Stimulated activated naive CD8-positive, alpha-beta T cell treated with anti-CD3 and anti-CD28 coated beads, Interleukin-15, amount 100 ng/mL, for 72 hours (primary cell): Measurements from ENCODE around the gene HTRA2.
"Not testable (repeated sequence)": the region's sequence is repeated elsewhere in the genome, so short reads cannot be mapped to it uniquely, and the experiment has no call there.

Experiments
- ATAC-seq: fragments of 150-1000 bp; cut with Tn5 transposase; 2 replicates; pipeline ENCODE4 v1.10.0; 2021; ENCODE audit warnings: mild to moderate bottlenecking, moderate library complexity
- DNase-seq, 2 donors: peaks; one replicate each; pipeline ENCODE4 v3.0.0; 2021 to 2022
- H3K27ac Mint-ChIP-seq, 2 donors: one replicate each; pipeline ENCODE4 v1.8.0; 2022; ENCODE audit warnings: mild to moderate bottlenecking in 2 of 2, mixed read lengths in 2 of 2, moderate library complexity in 2 of 2
- H3K27me3 Mint-ChIP-seq: one replicate; pipeline ENCODE4 v1.8.0; 2022; ENCODE audit warnings: mixed read lengths
- H3K4me1 Mint-ChIP-seq: one replicate; pipeline ENCODE4 v1.8.0; 2022; ENCODE audit warnings: mild to moderate bottlenecking, mixed read lengths
- H3K4me3 Mint-ChIP-seq, 2 donors: one replicate each; pipeline ENCODE4 v1.8.0; 2022; ENCODE audit warnings: mild to moderate bottlenecking in 2 of 2, mixed read lengths in 2 of 2, moderate library complexity in 1 of 2
- H3K9me3 Mint-ChIP-seq, 2 donors: one replicate each; pipeline ENCODE4 v1.8.0; 2022; ENCODE audit warnings: mixed read lengths in 2 of 2

Gene HTRA2

GRCh38 chr2:74529357-74530238 is at the start of gene HTRA2, which contains the start of gene AUP1:
Gene HTRA2, plus strand, starts transcription at chr2:74529933. Its CDS starts 74 bp downstream, at chr2:74530007.
Gene AUP1, minus strand, starts transcription at chr2:74529706. Its CDS starts 77 bp downstream, at chr2:74529629.
- DNase-seq = peak; percentile 87 to 93
- no peaks in the 10 kb centered on the region for H3K27me3 Mint-ChIP-seq
- ATAC-seq = peak; percentile 83
- peak within 1 kb of the TSS; percentile 84 to 99 for H3K4me3 Mint-ChIP-seq
- H3K4me1 Mint-ChIP-seq = peaks cover 53% of the 10 kb centered on the region
- peaks cover 0 to 7% of the 10 kb centered on the region in 2 donors for H3K9me3 Mint-ChIP-seq
- peak within 1 kb of the TSS; percentile 92 to 99 for H3K27ac Mint-ChIP-seq

GRCh38 chr2:74481431-74481830 is 48.3 kb upstream of the HTRA2 start:
- no peak overlapping the region for H3K27ac Mint-ChIP-seq
- DNase-seq (no peak), ATAC-seq (no peak)
- peak overlapping the region; percentile 94 to 98 for H3K4me3 Mint-ChIP-seq
- H3K27me3 Mint-ChIP-seq = no peaks in the 10 kb centered on the region
- H3K4me1 Mint-ChIP-seq = peaks cover 49% of the 10 kb centered on the region
- no peaks in the 10 kb centered on the region for H3K9me3 Mint-ChIP-seq

- H3K4me1 Mint-ChIP-seq = peaks cover 54% of the 10 kb centered on the region
- ATAC-seq (peak; percentile 67), DNase-seq (peak; percentile 70)
- no peaks in the 10 kb centered on the region for H3K27me3 Mint-ChIP-seq
- H3K27ac Mint-ChIP-seq = peak overlapping the region; percentile 99
- no peaks in the 10 kb centered on the region for H3K9me3 Mint-ChIP-seq
- peak overlapping the region; percentile 94 to 98 for H3K4me3 Mint-ChIP-seq
These were observed 47.6 kb upstream of the HTRA2 start for GRCh38 chr2:74481961-74482800.

GRCh38 chr2:74482801-74483674 is 46.7 kb upstream of the HTRA2 start, which contains the start of the genes CCDC142 and TTC31:
Gene CCDC142, minus strand, starts transcription at chr2:74482998. Its CDS starts 161 bp downstream, at chr2:74482837.
Gene TTC31, plus strand, starts transcription at chr2:74483081. Its CDS starts 15 bp downstream, at chr2:74483096.
- ATAC-seq = peak; percentile 95
- Mint-ChIP-seq H3K4me3 (peak within 1 kb of the TSS; percentile 94 to 98), H3K4me1 (peaks cover 48% of the 10 kb centered on the region), H3K27me3 (no peaks in the 10 kb centered on the region), H3K9me3 (no peaks in the 10 kb centered on the region), H3K27ac (peak within 1 kb of the TSS; percentile 99)
- DNase-seq = peak; percentile 90 to 94

GRCh38 chr2:74483675-74484164 is 46.0 kb upstream of the HTRA2 start:
- H3K4me3 Mint-ChIP-seq = peak overlapping the region; percentile 94 to 98
- DNase-seq, H3K9me3 Mint-ChIP-seq, ATAC-seq, H3K27me3 Mint-ChIP-seq: not testable (repeated sequence)
- H3K4me1 Mint-ChIP-seq = peaks cover 48% of the 10 kb centered on the region
- H3K27ac Mint-ChIP-seq = peak overlapping the region; percentile 99

GRCh38 chr2:74486141-74486540 is 43.6 kb upstream of the HTRA2 start:
- H3K27ac Mint-ChIP-seq = peak overlapping the region in 1 of 2 donors; percentile 43
- H3K4me1 Mint-ChIP-seq = peaks cover 30% of the 10 kb centered on the region
- no peaks in the 10 kb centered on the region for H3K9me3 Mint-ChIP-seq
- no peak overlapping the region for H3K4me3 Mint-ChIP-seq
- H3K27me3 Mint-ChIP-seq = no peaks in the 10 kb centered on the region
- ATAC-seq (no peak), DNase-seq (no peak)

- DNase-seq (no peak), ATAC-seq (no peak)
- Mint-ChIP-seq H3K27me3 (no peaks in the 10 kb centered on the region), H3K9me3 (no peaks in the 10 kb centered on the region), H3K4me3 (no peak overlapping the region), H3K4me1 (peaks cover 11% of the 10 kb centered on the region), H3K27ac (peak overlapping the region in 1 of 2 donors; percentile 1)
These were observed 40.9 kb upstream of the HTRA2 start for GRCh38 chr2:74488643-74489481.

- DNase-seq (no peak), ATAC-seq (peak; percentile 26)
- Mint-ChIP-seq H3K27me3 (no peaks in the 10 kb centered on the region), H3K9me3 (no peaks in the 10 kb centered on the region), H3K4me1 (peaks cover 6% of the 10 kb centered on the region), H3K4me3 (no peak overlapping the region), H3K27ac (no peak overlapping the region)
These were observed 39.8 kb upstream of the HTRA2 start for GRCh38 chr2:74489906-74490305.

GRCh38 chr2:74491648-74492544 is 37.8 kb upstream of the HTRA2 start:
- ATAC-seq (no peak), DNase-seq (no peak)
- Mint-ChIP-seq H3K4me3 (no peak overlapping the region), H3K27me3 (no peaks in the 10 kb centered on the region), H3K27ac (no peak overlapping the region), H3K4me1 (peaks cover 2% of the 10 kb centered on the region), H3K9me3 (no peaks in the 10 kb centered on the region)

GRCh38 chr2:74493546-74493945 is 36.2 kb upstream of the HTRA2 start:
- DNase-seq (no peak), ATAC-seq (no peak)
- peaks cover 13% of the 10 kb centered on the region for H3K4me1 Mint-ChIP-seq
- H3K27ac Mint-ChIP-seq = no peak overlapping the region
- H3K27me3 Mint-ChIP-seq = peaks cover 12% of the 10 kb centered on the region
- no peak overlapping the region for H3K4me3 Mint-ChIP-seq
- H3K9me3 Mint-ChIP-seq = no peaks in the 10 kb centered on the region

- ATAC-seq (no peak), DNase-seq (no peak)
- peaks cover 31% of the 10 kb centered on the region for H3K27me3 Mint-ChIP-seq
- peaks cover 29% of the 10 kb centered on the region for H3K4me1 Mint-ChIP-seq
- H3K4me3 Mint-ChIP-seq = no peak overlapping the region
- H3K9me3 Mint-ChIP-seq = no peaks in the 10 kb centered on the region
- no peak overlapping the region for H3K27ac Mint-ChIP-seq
These were observed 34.3 kb upstream of the HTRA2 start for GRCh38 chr2:74495440-74495839.

GRCh38 chr2:74496997-74497776 is 32.5 kb upstream of the HTRA2 start:
- Mint-ChIP-seq H3K9me3 (no peaks in the 10 kb centered on the region), H3K27ac (no peak overlapping the region), H3K27me3 (peaks cover 49% of the 10 kb centered on the region), H3K4me3 (peak overlapping the region; percentile 88 to 89), H3K4me1 (peaks cover 34% of the 10 kb centered on the region)
- DNase-seq = no peak
- ATAC-seq = no peak
